Peyer's patch (tissue), 4 donors: ENCODE data around the gene ADAM12.

Experiments used
- POLR2A ChIP-seq, 2 donors: fragments of 450-650 bp; IDR thresholded peaks; one replicate each; pipeline ENCODE4 v1.5.1; 2017; ENCODE audit warnings: antibody characterized with exemption in 2 of 2, mild to moderate bottlenecking in 2 of 2, moderate library complexity in 2 of 2
- TF ChIP-seq, protein P1 (sequence below), 6 experiments: fragments of 450-650 bp in 4 of 6; fragments of 200-600 bp in 2 of 6; sonication (generic) in 1 of 6; IDR thresholded peaks; one replicate each; pipeline ENCODE4 v1.5.1; 2017 to 2019; ENCODE audit warnings: antibody characterized with exemption in 6 of 6, mild to moderate bottlenecking in 3 of 6, moderate library complexity in 1 of 6

DNA sequence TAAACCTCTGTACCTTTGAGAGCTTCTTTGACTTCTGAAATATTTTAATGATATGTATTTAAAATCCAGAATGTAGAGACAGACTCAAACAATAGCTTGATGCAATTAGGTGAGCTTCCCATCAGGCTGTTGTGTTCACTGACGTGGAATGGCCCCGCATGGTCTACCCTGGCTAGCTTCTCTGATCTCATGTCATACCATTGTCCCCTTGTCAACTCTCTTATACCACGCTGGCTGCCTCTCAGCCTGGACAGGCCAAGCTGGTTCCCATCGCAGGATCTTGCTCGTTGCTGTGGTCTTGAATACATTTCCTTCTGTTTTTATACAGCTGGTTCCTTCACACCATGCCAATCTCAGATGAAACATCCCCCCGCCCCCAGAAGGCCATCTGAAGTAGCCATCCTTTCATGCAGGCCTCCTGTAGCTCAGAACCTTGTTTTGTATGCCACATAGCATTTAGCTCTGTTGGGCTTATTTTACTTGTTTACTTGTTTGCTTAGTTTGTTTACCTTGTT lies 407.7 kb downstream of the ADAM12 start:
- TF ChIP-seq, protein P1, sequence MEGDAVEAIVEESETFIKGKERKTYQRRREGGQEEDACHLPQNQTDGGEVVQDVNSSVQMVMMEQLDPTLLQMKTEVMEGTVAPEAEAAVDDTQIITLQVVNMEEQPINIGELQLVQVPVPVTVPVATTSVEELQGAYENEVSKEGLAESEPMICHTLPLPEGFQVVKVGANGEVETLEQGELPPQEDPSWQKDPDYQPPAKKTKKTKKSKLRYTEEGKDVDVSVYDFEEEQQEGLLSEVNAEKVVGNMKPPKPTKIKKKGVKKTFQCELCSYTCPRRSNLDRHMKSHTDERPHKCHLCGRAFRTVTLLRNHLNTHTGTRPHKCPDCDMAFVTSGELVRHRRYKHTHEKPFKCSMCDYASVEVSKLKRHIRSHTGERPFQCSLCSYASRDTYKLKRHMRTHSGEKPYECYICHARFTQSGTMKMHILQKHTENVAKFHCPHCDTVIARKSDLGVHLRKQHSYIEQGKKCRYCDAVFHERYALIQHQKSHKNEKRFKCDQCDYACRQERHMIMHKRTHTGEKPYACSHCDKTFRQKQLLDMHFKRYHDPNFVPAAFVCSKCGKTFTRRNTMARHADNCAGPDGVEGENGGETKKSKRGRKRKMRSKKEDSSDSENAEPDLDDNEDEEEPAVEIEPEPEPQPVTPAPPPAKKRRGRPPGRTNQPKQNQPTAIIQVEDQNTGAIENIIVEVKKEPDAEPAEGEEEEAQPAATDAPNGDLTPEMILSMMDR (IDR thresholded peaks at IDR 0.05), result no peak
- TF ChIP-seq POLR2A (IDR thresholded peaks at IDR 0.05), result no peak
